Measurements from ENCODE around the gene HOXD12. TPM values are rescaled to one million over a fixed set of nuclear protein-coding genes. Genes with fewer than 3 reads are reported as not detected.

The HOXD12 gene
- total RNA-seq, 1 donor from 2014 or later, result not detected

DNA sequence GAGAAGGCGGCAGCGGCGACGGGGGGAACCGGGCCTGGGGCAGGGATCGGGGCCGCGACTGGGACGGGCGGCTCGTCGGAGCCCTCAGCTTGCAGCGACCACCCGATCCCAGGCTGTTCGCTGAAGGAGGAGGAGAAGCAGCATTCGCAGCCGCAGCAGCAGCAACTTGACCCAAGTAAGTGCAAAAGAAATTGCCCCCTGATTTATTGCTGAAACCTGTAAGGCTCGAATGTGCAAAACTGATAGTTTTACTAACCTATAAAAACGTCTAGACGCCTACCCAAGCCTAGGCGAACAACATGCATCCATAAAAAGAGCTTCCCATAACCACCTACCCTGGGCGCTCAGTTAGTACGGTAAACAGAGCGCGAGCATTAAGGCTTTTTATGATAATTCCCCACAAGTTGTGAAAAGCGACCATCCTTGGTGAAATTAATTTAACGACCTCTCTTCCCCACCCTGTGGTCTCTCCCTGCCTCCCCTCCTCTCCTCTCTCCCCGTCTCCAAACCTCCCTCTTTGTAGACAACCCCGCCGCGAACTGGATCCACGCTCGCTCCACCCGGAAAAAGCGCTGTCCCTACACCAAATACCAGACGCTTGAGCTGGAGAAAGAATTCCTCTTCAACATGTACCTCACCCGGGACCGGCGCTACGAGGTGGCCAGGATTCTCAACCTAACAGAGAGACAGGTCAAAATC is 24.0 kb downstream of the HOXD12 start:
- peak overlapping the region; percentile 73 for H3K4me3 ChIP-seq (ENCODE audit: low read depth, low read length)
- no peak for DNase-seq (ENCODE audit: low read depth)

DNA sequence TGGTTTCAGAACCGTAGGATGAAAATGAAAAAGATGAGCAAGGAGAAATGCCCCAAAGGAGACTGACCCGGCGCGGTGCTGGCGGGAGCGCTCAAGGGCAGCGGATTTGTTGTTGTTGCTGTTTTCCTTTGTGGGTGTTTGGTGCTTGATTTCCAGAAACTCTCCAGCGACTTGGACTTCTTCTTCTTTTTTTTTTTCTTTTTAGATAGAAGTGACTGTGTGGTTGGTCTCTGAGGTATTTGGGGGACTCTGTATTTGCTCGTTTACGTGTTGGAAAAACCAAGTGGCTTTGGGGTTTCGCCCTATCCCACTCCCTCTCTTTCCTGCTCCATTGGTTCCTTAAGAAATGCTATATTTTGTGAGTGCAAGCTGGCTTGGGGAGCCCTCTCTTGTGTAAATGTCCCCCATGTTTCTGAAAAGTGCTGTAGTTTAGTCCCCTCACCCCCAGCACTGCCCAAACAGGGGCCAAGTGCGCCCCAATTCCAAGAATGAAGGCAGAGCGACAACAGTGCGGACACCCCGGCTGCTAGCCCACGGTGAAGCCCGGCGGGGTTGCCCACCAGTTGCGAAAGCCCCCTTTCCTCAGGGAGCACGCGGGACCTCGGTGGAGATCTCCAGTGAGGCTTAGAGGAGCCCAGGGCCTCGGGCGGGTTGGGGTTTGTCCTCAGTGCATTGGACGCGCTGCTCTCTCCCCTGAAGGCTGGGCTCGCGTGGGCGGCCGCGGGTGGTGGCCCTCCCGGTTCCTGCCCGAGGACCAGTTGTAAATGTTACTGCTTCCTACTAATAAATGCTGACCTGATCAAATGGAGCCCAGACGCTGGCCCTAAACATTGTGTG is 24.7 kb downstream of the HOXD12 start:
- H3K4me3 ChIP-seq (ENCODE audit: low read depth, low read length), result peak overlapping the region; percentile 73
- no peak for DNase-seq (ENCODE audit: low read depth)
- TF ChIP-seq, protein P1, sequence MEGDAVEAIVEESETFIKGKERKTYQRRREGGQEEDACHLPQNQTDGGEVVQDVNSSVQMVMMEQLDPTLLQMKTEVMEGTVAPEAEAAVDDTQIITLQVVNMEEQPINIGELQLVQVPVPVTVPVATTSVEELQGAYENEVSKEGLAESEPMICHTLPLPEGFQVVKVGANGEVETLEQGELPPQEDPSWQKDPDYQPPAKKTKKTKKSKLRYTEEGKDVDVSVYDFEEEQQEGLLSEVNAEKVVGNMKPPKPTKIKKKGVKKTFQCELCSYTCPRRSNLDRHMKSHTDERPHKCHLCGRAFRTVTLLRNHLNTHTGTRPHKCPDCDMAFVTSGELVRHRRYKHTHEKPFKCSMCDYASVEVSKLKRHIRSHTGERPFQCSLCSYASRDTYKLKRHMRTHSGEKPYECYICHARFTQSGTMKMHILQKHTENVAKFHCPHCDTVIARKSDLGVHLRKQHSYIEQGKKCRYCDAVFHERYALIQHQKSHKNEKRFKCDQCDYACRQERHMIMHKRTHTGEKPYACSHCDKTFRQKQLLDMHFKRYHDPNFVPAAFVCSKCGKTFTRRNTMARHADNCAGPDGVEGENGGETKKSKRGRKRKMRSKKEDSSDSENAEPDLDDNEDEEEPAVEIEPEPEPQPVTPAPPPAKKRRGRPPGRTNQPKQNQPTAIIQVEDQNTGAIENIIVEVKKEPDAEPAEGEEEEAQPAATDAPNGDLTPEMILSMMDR (conservative IDR thresholded peaks at IDR 0.05; ENCODE audit: low read depth, low read length), result no peak

More for the DNA sequence above, 24.0 kb downstream of the HOXD12 start:
- TF ChIP-seq, protein P1 (conservative IDR thresholded peaks at IDR 0.05; ENCODE audit: low read depth, low read length), result no peak

DNA sequence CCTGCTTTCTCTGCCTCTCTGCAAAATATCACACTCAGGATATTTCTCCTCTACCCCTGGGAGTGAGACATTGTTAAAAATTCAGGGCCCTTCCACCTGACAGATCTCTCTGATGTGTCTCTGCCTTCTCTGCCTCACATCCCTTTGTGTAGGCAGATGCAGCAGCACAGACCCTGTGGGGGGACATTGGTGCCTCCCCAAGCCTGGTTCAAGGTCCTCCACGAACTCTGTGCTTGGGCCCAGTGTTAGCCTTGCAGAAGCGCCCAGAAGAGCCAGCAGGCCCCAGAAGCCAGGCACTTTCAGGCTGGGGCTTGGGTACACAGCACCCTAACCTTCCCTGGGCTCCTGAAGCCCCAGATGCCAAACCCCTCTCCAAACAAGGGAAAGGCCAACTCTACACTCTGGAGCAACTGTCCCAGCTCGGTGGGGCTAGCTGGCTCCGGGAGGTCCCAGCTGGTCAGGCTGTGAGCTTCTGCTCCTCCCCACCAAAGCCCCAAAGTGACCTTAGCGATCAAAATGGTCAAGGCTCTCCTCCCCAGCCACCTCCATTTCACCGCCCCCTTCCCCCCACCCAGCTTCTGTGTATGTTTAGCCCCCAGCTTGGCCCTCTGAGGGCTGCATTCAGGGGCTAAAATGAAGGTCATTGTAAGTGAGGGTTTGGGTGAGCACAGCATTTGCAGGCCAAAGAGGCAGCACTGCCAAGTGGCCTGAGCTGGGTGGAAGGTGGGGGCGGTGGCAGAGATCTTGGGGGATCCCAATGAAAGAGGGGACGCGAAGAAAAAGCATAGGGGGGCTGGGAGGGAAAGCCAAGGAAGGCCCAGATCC is 25.6 kb downstream of the HOXD12 start:
- TF ChIP-seq, protein P1 (conservative IDR thresholded peaks at IDR 0.05; ENCODE audit: low read depth, low read length), result no peak
- peak overlapping the region; percentile 73 for H3K4me3 ChIP-seq (ENCODE audit: low read depth, low read length)
- no peak for DNase-seq (ENCODE audit: low read depth)

DNA sequence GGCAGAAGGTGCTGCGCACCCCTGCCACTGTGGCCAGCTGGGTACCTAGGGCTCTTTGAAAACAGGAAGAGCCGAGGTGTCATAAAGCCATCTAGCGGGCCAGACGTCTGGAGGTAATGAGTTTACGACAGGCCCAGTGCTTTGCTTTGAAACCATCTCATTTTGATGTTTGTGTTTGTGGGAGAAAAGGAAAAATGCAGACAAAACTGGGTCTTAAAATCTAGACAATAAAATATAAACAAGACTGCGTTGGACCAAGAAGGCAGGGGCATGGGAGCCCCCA is 26.1 kb downstream of the HOXD12 start:
- H3K4me3 ChIP-seq (ENCODE audit: low read depth, low read length), result no peak overlapping the region
- DNase-seq (ENCODE audit: low read depth), result no peak
- TF ChIP-seq, protein P1 (conservative IDR thresholded peaks at IDR 0.05; ENCODE audit: low read depth, low read length), result no peak

DNA sequence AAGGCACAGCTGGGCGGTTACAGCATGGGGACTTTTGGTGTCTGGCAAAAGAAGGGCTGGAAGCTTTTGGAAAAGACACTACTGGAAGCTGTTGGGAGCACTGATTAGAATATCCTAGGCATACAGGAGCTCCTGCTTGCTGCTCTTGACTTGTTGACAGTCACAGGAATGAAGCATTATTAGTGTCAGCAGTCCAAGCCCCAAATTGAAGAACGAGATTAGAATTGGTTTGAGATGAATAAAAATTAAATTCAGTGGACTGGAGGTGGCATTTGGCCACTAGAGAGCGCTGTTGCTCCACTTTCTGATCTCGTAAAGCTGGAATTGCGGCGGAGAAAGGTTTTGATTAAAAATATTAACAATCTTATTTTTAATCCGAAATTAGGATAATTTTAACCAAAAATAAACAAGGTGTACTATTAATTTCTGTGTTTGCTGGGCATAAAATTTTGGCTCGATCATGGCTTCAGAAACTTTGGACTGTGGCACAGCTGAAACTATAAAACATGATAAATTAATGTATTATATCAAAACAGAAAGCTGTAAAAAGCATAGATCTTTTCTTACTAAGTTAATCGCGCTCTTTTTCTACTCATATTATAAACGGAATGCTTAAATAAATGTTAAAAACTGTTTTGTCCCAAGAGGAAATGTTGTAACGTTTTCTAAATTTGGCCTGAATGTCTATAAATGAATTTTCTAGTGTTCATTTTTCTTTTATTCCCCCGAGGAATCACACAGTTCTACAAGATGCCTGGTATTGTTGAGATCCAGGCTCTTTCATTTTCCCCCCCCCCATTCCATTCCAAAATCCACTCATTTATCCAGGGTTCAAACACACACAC is 27.6 kb downstream of the HOXD12 start:
- DNase-seq (ENCODE audit: low read depth), result no peak
- H3K4me3 ChIP-seq (ENCODE audit: low read depth, low read length), result peak overlapping the region; percentile 63
- TF ChIP-seq, protein P1 (conservative IDR thresholded peaks at IDR 0.05; ENCODE audit: low read depth, low read length), result peak; percentile 81

DNA sequence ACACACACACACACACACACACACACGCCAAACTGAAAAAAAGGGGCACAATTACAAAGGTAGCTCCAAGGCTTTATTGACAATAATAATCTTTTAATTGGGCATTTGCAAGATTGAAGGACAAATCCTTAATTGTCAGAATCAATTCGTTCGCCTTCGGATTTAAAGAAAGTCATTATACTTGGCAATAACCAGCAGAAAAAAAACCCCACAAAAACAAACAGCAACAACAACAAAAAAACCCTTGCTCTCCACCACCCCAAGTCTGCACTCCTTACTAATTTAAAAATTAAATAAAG is 28.1 kb downstream of the HOXD12 start:
- TF ChIP-seq, protein P1 (conservative IDR thresholded peaks at IDR 0.05; ENCODE audit: low read depth, low read length), result no peak
- peak overlapping the region; percentile 63 for H3K4me3 ChIP-seq (ENCODE audit: low read depth, low read length)
- DNase-seq (ENCODE audit: low read depth), result no peak
